NK-92 treated with Interleukin-12 subunit alpha and Interleukin-12 subunit beta, amount 100 ng/mL, for 24 hours (cell line): ENCODE data around the gene GADD45GIP1.
"Not testable (repeated sequence)": the region's sequence is repeated elsewhere in the genome, so short reads cannot be mapped to it uniquely, and the experiment has no call there.

Experiments
- DNase-seq: peaks from one replicate; lab custom pipeline; 2025; lab: John Stamatoyannopoulos, UW

The GADD45GIP1 gene

DNA sequence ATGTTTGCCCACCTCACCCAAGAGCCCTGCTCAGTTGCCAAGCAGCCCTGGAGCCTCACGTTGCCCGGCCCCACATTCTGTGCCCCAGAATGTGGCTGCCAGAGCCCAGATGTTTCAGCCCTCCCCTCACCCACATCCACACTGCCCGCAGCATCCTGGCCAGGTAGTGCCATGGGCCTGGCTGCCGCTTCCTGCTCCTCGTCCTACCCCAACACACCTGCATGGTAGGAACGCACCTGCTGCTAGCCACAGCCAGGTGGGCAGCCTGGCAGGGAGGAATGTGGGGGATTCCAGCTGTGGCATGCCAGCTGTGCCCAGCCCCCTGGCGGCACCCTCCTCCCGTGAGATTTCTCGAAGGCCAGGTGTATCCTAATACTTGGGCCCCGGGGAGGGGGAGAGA is 30.8 kb upstream of the GADD45GIP1 start:
- no peak for DNase-seq

- no peak for DNase-seq
Measured at GRCh38 chr19:12987190-12987589, 30.2 kb upstream of the GADD45GIP1 start.

- no peak for DNase-seq
Measured at GRCh38 chr19:12986726-12987125, 29.7 kb upstream of the GADD45GIP1 start.

DNA sequence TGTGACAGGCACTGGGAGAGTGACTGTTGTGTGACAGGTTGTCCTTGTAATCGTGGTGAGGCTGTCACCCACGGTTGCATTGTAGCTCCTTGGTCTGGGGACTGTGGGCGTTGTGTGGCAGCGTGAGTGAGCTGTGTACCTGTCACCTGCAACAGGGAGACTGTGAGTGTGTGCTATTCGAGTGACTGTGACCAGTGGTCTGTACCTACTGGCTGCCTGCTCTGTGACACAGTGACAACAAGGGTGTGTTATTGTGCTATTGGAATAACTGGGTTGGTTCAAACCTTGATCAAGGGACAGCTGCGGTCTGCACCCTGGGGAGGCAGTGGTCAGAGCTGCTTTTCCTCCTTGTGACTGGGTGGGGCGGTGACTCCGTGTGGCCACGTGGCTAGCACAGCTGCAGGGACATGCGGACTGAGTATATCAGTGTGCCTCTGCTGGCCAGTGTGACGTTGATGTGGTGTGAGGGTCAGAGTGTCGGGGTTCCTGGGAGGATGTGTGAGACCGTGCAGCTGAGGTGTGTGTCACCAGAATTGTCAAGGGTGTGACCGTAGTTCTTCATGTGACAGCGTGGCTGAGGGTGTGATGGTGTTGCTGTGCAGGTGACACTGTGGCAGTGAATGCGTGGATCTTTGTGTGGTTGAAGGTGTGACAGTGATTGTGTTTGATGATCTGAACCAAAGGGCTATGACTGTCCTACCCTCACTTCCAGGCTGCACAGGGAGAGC is 28.2 kb upstream of the GADD45GIP1 start:
- no peak for DNase-seq

DNA sequence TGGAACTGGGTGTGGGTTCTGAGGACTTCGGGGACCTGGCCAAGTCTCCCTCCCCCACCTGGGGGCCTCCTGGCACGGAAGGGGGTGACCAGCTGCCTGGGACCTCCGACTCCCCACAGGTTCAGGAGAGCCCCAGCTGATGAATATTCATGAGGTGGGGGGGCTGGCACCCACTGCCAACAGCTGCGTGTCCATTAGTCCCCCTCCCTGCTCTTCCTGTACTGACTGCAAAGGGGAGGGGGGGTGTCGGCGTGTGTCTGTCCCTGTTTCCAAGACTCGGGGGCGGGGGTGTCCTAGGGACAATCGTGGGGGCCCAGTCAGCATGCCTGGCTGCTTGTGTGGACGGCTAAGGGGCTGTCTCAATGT is 27.6 kb upstream of the GADD45GIP1 start:
- DNase-seq = no peak

DNA sequence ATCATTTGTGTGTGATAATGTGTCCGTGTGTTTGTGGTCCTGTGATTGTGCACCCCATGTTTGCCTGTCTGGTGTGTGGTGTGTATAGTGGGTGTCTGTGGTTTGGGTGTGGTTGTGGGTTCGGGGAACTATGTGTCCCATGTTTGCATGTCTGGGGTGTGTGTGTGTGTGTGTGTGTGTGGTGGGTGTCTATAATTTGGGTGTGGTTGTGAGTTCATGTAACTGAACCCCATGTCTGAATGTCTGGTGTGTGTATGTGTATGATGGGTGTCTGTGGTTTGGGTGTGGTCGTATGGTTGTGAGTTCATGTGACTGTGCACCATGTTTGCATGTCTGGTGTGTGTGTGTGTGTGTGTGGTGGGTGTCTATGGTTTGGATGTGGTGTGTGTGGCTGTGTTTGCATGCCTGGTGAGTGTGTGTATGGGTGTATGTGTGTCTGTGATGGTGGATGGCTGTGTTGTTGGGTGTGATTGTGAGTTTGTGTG is 27.2 kb upstream of the GADD45GIP1 start:
- no peak for DNase-seq

DNA sequence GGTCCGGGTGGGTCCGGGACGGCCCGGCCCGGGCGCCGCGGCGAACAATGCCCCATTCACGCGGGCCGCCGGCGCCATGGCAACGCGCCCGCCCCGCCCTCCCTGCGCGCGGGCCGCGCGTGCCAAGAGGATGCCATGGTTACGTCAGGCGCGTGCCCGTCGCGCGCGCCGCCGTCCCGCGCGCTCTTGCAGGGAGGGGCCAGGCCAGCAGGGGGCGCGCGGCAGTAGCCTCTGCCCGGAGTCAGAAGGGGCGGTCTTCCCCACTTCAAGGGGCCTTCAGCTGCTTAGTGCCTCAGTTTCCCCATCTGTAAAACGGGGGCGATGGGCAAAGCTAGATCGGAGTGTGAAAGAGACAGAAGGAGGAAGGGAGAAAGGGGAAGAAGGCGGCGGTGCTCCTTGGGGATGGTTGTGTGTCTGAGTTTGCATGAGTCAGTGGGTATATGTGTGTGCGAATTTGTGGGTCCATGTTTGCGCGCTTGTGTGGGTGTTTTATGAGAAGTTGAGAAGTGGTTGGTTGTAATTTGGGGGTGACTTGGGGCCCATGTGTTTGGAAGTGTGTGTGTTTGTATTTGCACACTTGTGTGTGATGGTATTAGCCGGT is 26.6 kb upstream of the GADD45GIP1 start:
- DNase-seq = no peak

- no peak for DNase-seq
Measured at GRCh38 chr19:12983091-12983490, 26.1 kb upstream of the GADD45GIP1 start.

DNA sequence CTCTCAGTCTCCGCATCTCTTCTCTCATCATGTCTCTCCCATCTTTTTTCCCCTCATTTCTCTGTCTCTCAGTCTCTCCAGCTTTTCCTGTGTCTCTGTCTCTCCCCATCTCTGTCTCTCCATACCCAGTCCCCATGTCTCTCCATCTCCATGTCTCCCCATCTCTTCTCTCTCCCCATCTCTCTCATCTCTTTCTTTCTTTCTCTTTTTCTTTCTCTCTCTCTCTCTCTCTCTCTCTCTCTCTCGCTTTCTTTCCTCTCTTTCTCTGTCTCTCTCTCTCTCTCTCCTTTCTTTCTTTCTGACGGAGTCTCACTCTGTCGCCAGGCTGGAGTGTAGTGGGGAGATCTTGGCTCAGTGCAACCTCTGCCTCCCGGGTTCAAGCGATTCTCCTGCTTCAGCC is 25.6 kb upstream of the GADD45GIP1 start:
- DNase-seq = no peak

- no peak for DNase-seq
Measured at GRCh38 chr19:12979974-12980373, 23.0 kb upstream of the GADD45GIP1 start.

GRCh38 chr19:12976109-12976508 is 19.1 kb upstream of the GADD45GIP1 start:
- not testable (repeated sequence) for DNase-seq

DNA sequence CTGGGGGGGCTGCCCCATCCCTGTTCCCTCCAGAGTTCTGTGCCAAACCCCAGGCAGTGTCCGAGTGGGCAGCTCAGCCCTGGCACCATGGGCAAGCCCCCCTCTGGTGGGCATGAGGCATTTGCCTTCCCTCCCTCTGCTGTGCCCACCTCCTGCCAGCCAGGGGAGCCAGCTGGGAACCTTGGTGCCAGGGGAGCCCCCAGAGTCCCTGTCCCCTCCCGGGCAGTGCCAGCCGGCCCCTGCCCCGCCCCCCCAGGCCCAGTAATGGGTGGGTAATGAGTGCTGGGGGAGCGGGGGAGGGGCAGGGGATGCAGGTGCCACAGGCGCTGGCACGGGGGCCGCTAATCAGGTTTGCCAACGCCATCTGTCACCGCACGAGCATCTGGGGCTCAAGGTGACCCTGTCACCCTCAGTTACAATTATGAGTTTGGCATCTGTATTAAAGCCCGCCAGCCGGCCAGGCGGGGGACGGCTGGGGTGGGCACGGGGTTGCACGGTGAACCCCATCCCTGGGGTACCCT is 18.3 kb upstream of the GADD45GIP1 start:
- no peak for DNase-seq

GRCh38 chr19:12974301-12975220 is 17.5 kb upstream of the GADD45GIP1 start:
- DNase-seq = no peak

DNA sequence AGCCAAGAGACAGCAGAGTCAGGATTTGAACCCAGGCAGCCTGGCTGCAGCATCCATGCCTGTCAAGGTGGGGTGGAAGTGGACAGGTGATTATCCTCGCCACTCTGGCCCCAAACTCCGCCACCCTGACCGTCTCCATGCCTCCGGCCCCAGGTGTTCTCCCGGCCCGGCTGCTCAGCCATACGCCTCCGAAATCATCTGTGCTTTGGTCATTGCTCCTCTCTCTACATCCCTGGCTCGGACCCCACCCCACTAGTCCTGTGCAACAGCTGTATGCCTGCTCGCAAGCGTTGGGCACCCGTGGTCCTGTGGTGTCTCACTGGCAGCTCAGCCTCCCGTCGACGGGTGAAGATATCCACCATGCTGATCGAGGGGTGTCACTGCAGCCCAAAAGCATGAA is 16.2 kb upstream of the GADD45GIP1 start:
- DNase-seq = no peak

DNA sequence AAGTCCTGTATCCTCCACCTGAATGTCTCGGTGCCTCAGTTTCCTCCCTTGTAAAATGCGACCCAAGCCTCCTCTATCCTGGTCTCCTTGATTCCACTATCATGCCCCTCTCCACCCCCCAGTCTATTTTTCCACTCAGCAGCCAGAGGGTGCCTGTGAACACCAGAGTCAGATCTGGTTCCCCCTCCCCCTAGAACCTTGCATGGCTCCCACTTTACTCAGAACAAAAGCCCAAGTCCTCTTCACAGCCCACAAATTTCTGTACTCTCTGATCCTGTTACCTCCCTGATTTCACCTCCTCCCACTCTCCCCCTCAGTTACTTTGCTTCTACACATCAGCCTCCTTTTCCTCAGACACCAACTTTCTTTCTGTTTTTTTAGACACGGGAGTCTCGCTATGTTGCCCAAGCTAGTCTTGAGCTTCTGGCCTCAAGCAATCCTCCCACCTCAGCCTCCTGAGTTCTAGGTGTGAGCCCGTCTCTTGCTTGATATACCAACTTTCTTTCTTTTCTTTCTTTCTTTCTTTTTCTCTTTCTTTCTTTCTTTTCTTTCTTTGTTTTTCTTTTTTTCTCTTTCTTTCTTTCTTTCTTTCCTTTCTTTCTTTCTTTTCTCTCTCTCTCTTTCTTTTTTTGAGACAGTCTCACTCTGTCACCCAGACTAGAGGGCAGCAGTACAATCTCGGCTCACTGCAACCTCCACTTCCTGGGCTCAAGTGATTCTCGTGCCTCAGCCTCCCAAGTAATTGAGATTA is 13.2 kb upstream of the GADD45GIP1 start:
- DNase-seq = no peak

- DNase-seq = no peak
Measured at GRCh38 chr19:12969292-12969988, 12.4 kb upstream of the GADD45GIP1 start, which contains the start of gene DAND5. DAND5 (plus strand) TSS chr19:12969576; CDS start chr19:12969661, 85 bp downstream.

DNA sequence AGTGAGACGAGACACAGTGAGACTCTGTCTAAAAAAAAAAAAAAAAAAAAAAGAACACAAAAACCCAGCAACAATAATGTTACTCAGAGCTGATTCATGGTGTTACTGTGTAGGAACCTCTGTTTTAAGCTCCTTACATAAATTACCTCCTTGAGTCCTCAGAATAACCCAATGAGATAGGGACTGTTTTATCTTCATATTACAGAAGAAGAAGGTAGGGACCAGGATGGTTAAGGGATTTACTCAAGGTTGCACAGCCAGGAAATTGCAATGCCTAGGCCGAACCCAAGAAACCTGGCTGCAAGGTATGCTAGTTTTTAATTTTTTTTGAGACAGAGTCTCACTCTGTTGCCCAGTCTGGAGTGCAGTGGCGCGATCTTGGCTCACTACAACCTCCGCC is 10.9 kb upstream of the GADD45GIP1 start:
- no peak for DNase-seq

GRCh38 chr19:12965812-12966135 is 8.8 kb upstream of the GADD45GIP1 start:
- DNase-seq = no peak

DNA sequence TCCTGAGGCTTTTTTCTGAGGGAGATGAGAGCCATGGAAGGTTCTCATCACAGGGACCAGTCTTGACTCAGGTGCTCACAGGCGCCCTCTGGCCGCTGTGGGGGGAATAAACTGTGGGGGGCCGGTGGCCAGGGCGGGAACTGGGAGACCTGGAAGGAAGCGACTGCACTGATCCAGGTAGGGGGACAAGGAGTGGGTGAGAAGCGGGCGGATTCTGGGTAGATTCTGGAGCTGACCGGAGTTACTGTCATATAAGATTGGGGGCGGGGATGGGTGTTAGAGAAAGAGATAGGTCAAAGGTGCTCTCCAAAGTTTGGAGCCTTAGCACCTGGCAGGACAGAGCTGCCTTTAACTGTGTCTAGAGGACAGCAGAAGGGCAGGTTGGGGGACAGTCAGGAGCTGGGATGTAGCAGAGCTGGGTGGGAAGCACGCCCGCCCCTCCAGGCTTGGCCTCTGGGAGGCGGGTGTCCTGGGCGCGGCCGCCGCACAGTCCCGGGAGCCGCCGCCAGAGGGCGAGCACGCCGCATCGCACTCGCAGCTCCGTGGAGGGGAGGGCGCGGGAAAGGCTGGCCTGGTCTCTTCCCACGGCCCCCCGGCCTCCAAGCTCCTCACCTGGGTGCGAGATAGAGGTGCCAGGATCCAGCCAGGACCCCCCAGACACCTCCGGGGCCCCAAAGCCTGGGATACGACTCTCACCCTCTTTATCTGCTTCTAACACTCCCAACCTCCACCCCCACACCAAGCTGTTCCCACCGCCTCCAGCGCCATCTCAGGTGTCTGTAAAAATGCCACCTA is 8.2 kb upstream of the GADD45GIP1 start:
- DNase-seq = peak; percentile 64

GRCh38 chr19:12959481-12959880 is 2.5 kb upstream of the GADD45GIP1 start:
- DNase-seq = no peak
